Astrocyte of the spinal cord (primary cell): Measurements from ENCODE around the gene SH3BGRL3.

Experiments used
- DNase-seq: peaks from one replicate; pipeline ENCODE4 v3.0.0; 2011; ENCODE audit warnings: low read depth, low spot score
- H3K4me3 ChIP-seq: 2 replicates; pipeline ENCODE4 v1.5.1; 2011; ENCODE audit warnings: low read depth, mild to moderate bottlenecking, low read length, moderate library complexity
- in situ Hi-C: cut with HindIII; loops from 2 replicates; pipeline ENCODE4 v1.10.0; 2017; ENCODE audit warnings: low sequenced_read_pairs
- TF ChIP-seq, protein P1 (sequence below): IDR thresholded peaks from 2 replicates; pipeline ENCODE4 v1.5.1; 2012; ENCODE audit warnings: low read depth, mild to moderate bottlenecking, low read length, inconsistent platforms

The SH3BGRL3 gene

GRCh38 chr1:26287033-26287711 is 7.3 kb downstream of the SH3BGRL3 start:
- no peak for DNase-seq
- H3K4me3 ChIP-seq = no peak overlapping the region
- in situ Hi-C loops = no loop called here
- TF ChIP-seq, protein P1, sequence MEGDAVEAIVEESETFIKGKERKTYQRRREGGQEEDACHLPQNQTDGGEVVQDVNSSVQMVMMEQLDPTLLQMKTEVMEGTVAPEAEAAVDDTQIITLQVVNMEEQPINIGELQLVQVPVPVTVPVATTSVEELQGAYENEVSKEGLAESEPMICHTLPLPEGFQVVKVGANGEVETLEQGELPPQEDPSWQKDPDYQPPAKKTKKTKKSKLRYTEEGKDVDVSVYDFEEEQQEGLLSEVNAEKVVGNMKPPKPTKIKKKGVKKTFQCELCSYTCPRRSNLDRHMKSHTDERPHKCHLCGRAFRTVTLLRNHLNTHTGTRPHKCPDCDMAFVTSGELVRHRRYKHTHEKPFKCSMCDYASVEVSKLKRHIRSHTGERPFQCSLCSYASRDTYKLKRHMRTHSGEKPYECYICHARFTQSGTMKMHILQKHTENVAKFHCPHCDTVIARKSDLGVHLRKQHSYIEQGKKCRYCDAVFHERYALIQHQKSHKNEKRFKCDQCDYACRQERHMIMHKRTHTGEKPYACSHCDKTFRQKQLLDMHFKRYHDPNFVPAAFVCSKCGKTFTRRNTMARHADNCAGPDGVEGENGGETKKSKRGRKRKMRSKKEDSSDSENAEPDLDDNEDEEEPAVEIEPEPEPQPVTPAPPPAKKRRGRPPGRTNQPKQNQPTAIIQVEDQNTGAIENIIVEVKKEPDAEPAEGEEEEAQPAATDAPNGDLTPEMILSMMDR = no peak

- no peak overlapping the region for H3K4me3 ChIP-seq
- TF ChIP-seq, protein P1 = no peak
- DNase-seq = no peak
- in situ Hi-C loops = no loop called here
These were observed 7.9 kb downstream of the SH3BGRL3 start for GRCh38 chr1:26287811-26288210.

DNA sequence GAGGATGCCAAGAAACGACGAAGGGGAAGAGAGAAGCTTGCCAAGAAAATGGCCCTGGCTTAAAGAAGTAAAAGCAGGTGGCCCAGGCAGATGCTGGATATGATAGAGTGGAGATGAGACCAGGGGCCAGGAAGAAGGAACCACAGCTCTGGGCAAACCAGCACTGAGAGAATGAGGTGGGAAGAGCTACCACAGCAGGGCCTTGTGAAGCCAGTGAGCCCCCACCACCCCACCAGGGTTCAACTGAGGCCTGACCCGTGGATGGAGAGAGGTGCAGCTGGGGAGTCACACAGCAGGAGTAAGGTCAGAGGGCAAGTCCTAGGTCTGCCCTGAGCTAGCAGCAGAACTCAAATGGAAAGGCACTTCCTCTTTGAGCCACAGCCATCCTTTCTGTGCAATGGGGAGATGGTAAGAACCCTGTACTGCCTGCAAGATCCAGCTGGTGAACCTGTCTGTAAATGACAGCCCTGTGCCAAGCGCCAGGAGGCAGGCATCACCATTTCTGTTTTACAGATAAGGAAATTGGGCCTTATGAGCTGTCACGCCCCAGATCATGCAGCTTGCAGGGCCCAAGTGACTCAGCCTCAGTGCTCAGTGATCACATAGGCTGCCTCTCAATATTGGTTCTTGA is 8.5 kb downstream of the SH3BGRL3 start:
- in situ Hi-C loops = no loop called here
- TF ChIP-seq, protein P1 = no peak
- no peak for DNase-seq
- no peak overlapping the region for H3K4me3 ChIP-seq

- no peak for DNase-seq
- in situ Hi-C loops = no loop called here
- no peak overlapping the region for H3K4me3 ChIP-seq
- TF ChIP-seq, protein P1 = no peak
These were observed 9.5 kb downstream of the SH3BGRL3 start for GRCh38 chr1:26289158-26290059.

- no peak overlapping the region for H3K4me3 ChIP-seq
- in situ Hi-C loops = no loop called here
- TF ChIP-seq, protein P1 = no peak
- DNase-seq = no peak
These were observed 10.4 kb downstream of the SH3BGRL3 start for GRCh38 chr1:26290122-26290881.

- in situ Hi-C loops = no loop called here
- H3K4me3 ChIP-seq = no peak overlapping the region
- TF ChIP-seq, protein P1 = no peak
- no peak for DNase-seq
These were observed 11.0 kb downstream of the SH3BGRL3 start for GRCh38 chr1:26290882-26291261.
